T-helper 2 cell (primary cell): ENCODE data around the gene MORN5.

Experiments
- DNase-seq, 5 experiments: peaks; one replicate each; pipeline versions ENCODE4 v3.0.0 to v3.0.0-alpha.2; 2012 to 2022

Gene MORN5

GRCh38 chr9:122125158-122125508, 34.6 kb upstream of the MORN5 start:
- peak; percentile 50 to 74 (median 62) for DNase-seq

- DNase-seq, result no peak
These were observed 34.0 kb upstream of the MORN5 start for GRCh38 chr9:122125509-122126330.

GRCh38 chr9:122126331-122127261, 33.1 kb upstream of the MORN5 start:
- DNase-seq, result peak in 1 of 5 experiments; percentile 15

- DNase-seq, result peak in 1 of 5 experiments; percentile 16
These were observed 32.3 kb upstream of the MORN5 start for GRCh38 chr9:122127396-122127798.

- DNase-seq, result peak in 1 of 5 experiments; percentile 10
These were observed 31.4 kb upstream of the MORN5 start for GRCh38 chr9:122128007-122128968.

GRCh38 chr9:122128969-122129343, 30.8 kb upstream of the MORN5 start:
- no peak for DNase-seq

GRCh38 chr9:122129969-122130368, 29.7 kb upstream of the MORN5 start:
- DNase-seq, result no peak

GRCh38 chr9:122130837-122131236, 28.9 kb upstream of the MORN5 start:
- no peak for DNase-seq

GRCh38 chr9:122131401-122132001, 28.2 kb upstream of the MORN5 start:
- no peak for DNase-seq

- no peak for DNase-seq
These were observed 27.2 kb upstream of the MORN5 start for GRCh38 chr9:122132539-122132938.

GRCh38 chr9:122133263-122133983, 26.3 kb upstream of the MORN5 start:
- no peak for DNase-seq

GRCh38 chr9:122133984-122134535, 25.6 kb upstream of the MORN5 start:
- DNase-seq, result no peak

GRCh38 chr9:122134822-122135528, 24.7 kb upstream of the MORN5 start:
- DNase-seq, result no peak

- DNase-seq, result no peak
These were observed 24.2 kb upstream of the MORN5 start for GRCh38 chr9:122135529-122135859.

- DNase-seq, result no peak
These were observed 21.0 kb upstream of the MORN5 start for GRCh38 chr9:122138560-122139268.

GRCh38 chr9:122140368-122141193, 19.1 kb upstream of the MORN5 start:
- no peak for DNase-seq

GRCh38 chr9:122141671-122142070, 18.0 kb upstream of the MORN5 start:
- no peak for DNase-seq

GRCh38 chr9:122143296-122143695, 16.4 kb upstream of the MORN5 start:
- no peak for DNase-seq

- DNase-seq, result no peak
These were observed 15.8 kb upstream of the MORN5 start for GRCh38 chr9:122143876-122144405.
